COR-L47 (cell line): ENCODE results near the gene RNF114.

Experiments
- DNase-seq: peaks from one replicate; lab custom pipeline; 2025; lab: John Stamatoyannopoulos, UW

The RNF114 gene

DNA sequence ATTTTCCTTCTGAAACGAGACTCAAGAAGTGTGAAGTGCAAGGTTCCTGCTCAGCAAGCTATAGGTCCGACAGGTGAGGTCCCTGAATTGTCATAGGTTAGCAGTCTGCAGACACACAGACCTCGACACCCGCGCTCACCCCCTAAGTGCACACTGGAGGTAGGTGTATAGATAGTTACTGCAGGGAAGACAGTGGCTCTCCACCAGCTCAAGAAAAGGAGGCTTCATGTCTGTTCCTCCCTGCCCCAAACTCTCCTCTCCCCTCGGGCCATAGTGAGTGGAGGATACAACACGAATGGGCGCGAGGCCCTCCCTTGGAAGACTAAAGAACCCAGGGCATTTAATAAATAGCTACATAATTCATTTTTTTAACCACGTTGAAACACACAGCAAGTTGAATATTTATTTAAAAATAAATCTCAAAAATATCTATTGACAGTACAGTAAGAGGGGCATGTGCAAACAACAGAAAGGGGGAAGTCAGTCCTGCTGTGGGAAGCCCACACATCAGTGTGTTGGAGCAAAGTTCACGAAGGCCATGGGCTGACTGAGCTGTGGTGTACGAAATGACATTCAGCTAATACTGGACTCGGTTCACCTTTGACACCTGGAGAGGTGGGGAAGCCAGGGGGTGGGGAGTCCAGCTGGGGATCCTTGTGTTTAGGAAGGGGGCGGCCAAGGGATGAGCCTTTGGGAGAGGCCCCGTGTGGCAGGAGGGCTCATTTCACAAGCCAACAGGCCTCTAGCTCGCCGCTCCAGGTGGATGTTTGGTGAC lies 31.6 kb upstream of the RNF114 start:
- no peak for DNase-seq

DNA sequence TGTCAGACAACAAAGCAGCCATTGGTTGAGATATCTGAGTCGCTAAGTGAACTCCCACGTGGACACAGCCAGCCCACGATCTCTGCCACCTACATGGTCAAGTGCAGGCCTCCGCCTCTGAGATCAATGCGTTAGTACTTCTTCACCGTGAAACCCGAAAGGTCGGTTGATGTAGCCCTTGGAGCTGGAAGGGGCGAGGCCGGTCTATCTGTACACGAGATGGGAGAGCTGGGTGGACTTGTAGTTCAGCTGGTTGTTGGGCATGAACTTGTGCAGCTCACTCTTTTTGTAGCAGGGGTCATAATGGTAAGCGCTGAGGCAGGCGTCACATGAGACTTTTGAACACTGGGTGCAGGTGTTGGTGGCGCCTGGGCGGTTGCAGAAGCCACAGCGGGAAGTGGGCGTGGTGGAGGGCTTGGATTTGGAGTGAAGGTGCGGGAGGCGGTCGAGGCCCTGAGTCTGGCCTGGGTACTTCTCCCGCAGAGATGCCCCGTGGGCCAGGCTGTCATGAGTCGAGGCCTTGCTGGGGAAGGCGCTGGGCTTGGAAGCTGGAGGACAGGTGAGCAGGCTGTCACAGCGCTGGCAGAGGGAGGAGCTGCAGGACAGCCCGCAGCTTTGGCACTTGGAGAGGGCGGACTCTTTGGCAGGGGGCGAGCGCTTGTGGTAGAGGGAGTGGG lies 30.6 kb upstream of the RNF114 start:
- no peak for DNase-seq

DNA sequence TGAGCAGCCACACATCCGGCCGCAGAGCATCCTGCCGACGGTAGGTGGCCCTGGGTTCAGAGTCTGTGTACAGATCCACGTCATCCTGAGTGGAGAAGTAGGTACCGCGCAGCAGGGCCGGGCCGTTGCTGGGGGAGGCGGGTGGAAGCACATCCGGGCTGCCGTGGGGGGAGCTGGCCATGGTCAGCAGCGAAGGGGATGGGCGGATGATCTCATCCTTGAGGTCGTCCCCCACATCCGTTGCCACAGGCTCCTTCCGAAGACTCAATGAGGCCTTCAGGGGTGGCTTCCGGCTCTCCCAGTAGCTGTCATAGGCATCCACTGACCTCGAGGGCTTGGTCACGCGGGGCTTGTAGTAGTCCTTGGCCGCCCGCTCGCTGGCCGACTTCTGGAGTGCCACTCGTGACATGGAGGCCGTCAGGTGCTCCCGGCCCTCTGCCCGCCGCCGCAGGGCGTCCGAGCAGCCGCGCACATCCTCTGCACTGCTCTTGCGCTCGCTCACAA lies 30.0 kb upstream of the RNF114 start:
- DNase-seq = no peak

DNA sequence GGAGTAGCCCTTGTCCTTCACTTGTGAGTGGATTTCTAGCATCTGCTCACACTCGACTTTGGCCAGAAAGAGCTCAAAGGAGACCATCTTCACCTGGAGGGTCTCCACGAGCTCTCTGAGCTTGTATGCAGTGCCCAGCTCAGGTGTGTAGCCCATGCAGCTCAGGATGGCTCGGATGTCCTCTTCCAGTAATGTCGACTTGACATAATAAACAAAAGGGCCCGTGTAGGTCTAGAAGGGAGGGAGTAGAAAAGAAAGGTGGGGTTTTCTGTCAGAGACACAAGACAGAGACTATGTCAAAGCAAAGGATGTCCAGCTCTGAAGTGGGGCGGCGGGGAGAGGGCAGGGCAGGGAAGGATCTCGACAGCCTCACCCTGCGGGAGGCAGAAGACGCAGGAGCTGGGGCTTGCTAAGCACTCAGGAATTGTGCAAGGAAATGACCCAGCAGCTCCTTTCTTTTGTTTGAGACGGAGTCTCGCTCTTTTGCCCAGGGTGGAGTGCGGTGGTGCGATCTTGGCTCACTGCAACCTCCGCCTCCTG lies 29.5 kb upstream of the RNF114 start:
- no peak for DNase-seq

DNA sequence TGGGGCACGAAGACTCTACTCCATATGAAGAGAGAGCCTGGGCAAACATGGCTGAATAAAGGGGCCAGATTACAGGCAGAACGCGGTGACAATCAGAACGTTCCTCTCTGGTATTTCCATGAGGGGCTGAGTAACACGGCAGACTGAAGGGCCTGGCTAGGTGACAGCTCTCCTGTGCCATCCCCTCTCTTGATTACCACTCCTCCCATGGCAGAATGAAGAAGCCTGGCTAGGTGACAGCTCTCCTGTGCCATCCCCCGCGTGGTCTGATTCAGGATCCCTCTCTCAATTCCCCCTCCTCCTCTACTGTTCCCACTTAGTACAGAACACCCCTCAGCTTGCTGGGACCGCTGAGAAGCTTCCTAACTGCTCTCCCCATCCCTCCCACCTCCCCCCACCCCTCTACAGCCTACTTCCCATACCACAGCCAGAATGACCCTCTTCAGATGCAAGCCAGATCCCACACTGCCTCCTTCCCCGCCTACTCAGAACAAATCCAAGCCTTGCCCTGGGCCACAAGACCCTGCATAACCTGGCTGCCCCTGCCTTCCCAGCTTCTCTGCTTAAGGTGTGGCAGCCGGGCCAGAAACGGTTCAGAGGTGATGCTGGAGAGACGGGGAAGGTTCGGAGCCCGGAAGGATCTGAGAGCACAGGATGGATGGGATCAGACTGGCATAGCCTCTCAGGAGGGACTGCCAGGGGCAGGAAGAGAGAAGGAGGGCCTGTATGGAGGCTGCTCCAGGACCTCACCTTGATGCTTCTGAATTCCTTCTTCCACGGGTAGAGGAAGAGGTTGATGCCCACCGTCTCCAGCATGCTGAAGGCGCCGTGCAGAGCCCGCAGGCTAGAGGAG lies 28.6 kb upstream of the RNF114 start:
- DNase-seq = no peak

DNA sequence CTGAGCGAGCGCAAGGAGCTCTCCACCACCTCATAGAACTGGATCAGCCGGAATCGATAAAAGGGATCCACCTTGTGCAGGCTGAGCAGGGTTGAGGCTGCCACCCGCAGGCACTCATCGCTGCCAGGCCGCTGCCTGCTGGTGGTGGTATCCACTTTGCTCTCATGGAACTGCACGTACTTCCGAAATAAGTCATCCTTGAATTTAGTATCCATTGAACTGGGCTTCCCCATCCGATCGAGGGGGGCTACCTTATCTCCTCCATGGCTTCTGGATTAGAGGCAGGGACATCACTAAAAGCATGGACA lies 28.0 kb upstream of the RNF114 start:
- DNase-seq = no peak

DNA sequence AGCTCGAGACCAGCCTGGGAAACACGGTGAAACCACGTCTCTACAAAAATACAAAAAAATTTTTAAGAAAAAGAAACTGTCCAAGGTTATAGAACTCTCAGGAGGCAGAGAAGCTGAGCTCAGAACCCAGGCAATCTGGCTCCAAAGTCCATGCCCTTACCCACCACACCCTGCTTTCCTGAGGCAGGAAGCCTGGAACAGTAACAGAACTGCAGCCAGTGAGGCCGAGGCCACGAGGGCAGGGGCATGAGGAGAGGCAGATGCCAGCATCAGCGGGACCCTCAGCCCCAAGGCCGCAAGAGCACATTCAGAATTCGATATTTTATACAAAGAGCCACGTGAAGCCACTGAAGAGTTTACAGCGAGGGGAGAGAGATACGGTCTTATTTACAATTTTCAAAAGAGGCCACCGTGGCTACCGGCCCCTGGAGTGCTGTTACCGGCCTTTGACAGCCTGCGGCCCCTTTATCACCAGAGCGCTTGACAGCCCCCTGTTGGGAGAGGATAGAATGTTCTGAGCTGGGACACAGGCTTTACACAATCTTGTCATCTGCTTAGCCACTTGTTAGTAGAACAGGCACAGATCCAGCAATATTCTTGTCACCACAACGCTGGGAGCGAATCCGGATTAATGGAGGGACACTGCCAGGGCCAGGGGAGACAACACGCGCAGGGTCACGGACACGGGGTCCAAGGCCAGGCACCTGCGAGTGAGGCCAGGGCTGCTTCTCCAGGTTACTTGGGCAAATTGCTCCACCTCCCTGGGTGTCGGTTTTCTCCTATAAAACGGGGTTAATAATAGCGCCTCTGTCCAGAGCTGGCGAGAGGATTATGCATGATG lies 26.5 kb upstream of the RNF114 start:
- DNase-seq = no peak

DNA sequence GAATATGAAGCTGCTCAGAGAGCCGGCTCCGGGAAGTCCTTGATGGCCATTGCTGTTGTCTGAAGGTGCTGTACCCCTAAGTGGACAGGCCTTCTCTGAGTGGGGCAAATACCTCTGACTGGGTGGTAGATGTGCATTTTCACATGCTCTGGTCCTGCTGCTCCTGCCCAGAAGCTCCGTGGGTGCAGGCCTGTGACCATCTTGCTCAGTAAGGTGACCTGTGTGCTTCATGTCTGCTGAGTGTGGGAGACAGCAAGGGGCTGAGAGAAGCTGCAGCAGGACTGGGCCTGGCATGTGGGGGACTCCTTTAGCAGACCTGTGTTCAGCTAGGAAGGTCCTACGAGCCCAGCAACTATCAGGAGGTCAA lies 25.9 kb upstream of the RNF114 start:
- DNase-seq = no peak

DNA sequence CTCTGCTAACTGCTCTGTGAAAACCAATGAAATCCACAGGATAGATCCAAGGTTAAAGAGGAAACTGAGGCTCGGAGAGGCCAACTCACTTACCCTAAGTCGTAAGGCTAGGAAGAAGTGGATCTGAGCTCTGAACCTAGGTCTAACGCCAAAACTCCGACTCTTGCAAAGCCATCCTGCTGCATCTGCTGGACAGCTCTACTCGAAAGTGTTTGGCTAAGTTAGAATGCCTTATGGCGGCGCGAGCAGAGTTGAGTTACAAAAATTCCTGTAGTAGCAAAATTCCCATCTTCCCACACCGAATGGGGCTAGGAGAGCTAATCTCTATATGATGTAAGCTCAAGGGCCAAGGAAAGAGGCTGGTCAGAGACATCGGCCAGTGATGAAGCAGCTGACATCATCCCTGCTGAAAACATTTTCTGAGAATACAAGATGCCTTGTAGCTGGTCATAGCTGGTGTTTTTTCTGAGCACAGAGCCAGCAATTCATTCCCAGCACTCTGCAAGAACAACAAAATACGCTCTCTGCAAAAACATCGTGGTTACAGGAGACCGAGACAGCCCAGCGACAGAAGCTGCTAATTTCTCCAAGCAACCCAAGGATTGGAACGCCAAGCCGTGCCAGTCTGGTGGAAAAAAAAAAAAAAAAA lies 22.7 kb upstream of the RNF114 start:
- DNase-seq = no peak

DNA sequence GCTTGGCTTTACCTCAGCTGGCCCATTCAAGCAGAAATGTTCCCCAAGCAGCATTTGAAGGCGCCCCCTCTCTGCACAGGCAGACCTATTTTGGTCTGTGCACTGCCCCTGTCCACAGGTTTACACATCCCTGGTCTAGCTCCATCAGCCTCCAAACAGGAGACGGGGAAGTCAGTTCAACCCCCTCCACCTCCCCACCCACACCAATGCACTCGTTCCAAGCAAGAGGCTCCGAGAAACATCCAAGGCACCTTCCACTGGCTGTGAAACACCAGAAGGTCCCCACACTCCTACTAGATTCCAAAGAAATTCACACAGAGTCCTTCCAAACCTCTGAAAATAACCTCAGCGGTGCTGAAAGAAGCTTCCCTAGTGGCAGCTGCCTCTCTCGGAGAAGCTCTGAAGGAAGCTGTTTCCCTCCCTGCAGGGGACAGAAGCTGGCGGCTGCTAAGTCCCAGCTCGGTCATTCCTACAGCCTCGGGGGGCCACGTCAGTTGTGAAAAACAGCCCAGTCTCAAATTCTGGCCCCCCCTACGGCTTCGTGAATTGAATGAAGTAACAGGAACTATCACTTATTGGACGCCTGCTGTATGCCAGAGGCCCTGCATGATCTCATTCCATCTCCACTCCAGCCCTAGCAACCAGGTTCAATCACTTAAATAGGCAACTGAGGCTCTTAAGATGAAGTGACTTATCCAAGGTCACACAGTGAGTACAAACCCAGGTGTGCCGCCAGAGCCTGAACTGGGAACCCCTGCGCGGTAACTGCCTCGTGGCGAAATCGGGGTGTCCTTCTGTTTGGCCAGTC lies 21.7 kb upstream of the RNF114 start:
- no peak for DNase-seq

DNA sequence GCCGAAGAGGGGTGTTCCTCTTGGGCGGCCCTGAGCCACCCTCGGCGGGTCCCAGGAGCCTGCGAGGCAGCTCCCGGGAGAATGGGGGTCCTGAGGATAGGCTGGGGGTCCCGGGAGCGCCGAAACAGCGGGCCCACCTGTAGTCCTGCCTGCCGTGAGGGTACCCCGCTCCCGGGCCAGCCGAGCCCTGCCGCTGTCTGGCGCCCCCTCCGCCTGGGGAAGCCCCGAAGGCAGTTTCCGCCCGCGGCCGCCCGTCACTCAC lies 21.1 kb upstream of the RNF114 start:
- DNase-seq = no peak

DNA sequence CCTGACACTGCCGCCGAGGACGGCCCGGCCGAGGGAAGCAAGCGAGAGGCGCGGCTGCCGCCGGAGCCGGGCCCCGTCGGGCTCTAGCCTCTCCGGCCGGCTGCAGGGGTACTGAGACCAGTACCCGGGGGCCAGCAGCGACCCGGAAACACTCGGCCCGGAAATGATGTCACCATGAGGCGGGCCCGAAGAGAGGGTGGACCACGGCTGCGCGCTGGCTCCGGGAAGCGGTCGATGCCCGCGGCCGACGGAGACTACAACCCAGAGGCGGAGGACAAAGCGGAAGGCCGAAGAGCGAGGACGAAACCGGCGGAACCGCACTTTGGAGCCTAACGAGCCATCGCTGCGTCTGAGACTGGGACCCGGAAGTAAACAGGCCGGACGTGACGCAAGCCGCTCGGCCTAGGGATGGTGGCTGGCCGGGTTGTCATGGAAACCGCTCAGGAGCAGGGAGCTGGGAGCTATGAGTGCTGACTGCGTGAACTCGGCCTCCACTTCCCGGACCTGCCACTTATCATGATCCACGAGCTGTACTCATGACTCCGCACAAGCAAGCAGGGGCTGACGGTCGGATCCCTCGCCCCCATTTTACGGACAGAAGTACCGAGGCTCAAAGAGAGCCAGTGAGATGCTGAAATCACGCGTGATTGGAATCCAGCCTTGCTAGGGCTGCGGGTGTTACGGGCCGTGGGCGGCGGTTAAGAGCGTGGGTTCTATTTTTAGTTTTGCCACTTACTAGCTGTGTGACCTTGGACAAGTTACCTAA lies 20.6 kb upstream of the RNF114 start, which contains the start of gene SPATA2:
Gene SPATA2 (minus strand): TSS at position 150 of the 766 bp plus-strand sequence. CDS start 7,039 bp downstream, outside the sequence.
- peak; percentile 91 for DNase-seq

DNA sequence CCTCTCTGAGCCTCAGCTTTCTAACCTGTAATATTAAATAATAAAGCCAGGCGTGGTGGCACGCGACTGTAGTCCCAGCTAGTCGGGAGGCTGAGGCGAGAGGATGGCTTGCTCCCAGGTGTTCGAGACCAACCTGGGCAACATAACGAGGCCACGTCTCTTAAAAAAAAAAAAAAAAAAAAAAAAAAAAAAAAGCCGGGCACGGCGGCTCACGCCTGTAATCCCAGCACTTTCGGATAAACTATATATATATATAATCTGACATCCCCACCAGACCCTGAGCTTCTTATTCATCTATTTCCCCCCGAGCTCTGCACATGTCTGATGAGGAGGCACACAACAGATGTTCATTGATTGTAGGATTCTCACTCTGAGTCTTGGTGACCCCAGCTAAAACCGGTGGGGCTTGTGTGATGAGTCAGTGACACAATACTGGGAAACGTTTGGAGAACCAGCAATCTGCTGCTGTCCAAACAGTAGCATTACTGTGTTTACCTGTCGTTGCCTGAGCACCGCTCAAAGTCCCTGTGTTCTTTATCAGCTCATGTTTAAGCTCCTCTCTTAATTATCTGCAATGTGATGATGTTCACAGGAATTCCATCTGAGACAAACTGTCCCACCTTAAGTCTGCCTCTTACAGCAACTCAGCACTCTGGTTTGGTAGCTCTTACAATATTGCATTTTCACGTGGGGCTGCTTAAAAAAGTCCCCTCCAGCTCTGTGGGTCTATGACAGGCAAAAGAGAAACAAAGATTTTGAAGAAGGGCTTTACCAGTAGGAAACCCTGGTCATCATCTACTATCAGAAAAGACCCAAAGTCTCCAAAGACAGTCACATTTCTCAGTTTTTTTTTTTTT lies 19.8 kb upstream of the RNF114 start:
- peak; percentile 11 for DNase-seq

DNA sequence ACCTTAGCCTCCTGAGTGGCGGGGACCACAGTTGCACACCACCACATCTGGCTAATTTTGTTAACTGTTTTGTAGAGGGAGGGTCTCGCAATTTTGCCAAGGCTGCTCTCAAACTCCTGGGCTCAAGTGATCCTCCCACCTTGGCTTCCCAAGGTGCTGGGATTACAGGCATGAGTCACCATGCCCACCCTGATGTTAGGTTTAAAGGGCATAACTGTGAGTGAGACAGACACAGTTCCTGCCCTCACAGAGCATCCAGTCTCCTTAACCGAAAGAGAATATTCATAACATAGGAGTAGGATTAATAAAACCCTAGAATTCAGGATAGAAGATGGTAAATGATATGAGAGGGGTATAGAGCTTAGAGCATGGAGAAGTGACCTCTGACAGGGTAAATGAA lies 17.8 kb upstream of the RNF114 start:
- no peak for DNase-seq

DNA sequence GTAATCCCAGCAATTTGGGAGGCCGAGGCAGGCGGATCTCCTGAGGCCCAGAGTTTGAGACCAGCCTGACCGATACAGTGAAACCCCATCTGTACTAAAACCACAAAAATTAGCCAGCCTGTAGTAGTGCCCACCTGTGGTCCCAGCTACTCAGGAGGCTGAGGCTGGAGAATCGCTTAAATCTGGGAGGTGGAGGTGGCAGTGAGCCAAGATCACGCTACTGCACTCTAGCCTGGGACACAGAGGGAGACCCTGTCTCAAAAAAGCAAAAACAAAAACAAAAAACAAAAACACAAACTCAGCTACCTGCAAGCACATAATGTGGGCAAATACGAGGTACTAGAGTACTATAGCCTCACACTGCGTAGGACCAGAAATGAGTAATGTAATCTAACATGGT lies 17.2 kb upstream of the RNF114 start:
- no peak for DNase-seq

DNA sequence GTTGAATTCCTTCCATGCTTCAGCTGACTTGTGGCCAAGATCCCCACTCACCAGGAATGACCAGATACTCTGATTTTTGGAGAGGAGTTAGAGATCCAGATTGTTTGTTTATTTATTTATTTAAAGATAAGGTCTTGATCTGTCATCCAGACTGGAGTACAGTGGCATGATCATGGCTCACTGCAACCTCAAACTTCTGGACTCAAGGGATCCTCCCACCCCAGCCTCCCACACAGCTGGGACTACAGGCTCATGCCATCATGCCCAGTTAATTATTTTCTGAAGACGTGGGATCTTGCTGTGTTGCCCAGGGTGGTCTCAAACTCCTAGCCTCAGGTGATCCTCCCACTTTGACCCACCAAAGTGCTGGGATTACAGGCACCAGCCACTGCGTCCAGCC lies 16.7 kb upstream of the RNF114 start:
- no peak for DNase-seq

DNA sequence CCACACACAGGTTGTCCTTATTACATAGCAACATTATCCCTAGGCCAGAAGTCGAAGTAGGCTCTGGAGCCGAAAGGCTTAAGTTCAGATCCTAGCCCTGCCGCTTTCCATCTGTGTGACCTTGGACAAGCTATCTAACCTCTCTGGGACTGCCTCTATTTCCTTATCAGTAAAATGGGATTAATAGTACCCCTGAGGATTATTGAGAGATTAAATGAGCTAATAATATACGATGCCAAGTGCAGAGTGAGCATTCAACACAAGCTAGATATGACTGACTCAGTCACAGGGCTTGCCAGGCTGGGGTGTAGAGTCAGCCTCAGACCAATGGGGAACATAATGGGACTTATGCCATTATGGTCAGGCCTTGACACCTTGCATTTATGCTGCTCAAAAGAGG lies 11.9 kb upstream of the RNF114 start:
- no peak for DNase-seq

DNA sequence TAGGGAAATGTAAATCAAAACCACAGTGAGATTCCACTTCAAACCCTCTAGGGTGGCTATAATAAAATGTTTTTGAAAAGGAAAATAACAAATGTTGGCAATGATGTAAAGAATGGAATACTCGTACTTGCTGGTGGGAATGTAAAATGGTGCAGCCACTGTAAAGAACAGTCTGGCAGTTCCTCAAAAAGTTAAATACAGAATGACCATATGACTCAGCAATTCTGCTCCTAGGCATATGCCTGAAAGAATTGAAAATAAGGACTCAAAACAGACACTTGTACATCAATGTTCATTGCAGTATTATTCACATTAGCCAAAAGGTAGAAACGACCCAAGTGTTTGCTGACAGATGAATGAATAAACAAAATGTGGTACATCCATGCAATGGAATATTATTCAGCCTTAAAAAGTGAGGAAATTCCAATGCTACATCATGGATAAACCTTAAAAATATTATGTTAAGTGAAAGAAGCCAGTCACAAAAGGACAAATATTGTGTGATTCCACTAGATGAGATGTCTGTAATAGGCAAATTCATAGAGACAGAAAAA lies 10.2 kb upstream of the RNF114 start:
- DNase-seq = no peak
